ENCODE measurements around the gene KCNMB1.

Gene KCNMB1

DNA sequence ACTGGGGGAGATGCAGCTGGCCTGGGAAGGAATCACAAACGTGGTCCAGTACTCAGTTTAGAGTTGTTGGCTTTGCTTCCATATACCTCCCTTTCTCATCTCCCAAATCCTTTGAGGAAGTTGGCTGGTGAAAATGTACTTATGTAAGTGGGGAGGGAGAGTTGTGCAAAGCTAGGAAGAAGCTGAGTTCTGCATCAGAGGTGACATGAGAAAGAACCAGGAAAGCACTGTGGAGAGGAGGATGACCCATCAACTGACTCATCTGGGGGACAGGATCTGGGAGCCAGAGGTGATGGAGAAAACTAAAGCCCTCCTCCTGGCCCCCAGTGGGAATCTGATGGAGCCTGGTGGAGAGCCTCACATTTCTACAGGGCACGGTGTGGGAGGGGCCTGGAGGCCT is 16.2 kb downstream of the KCNMB1 start:
- DNase-seq, result no peak

DNA sequence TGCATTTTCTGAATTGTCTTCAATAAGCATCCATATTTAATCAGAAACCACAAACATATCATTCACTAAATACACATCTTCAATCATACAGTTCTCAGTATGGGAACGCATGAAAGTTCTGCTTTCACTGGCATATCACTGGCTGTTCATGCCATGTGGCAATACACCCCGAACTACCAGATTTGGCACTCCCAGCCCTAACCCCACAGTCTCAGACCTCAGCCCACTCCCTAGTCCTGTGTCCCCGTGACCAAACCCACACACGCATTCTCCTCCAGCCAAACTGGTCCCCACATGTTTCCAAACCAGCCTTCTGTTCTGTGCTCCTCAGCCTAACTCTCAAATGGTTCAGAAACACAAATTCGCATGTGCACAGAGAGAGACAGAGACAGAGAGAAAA is 20.6 kb downstream of the KCNMB1 start:
- no peak for DNase-seq

DNA sequence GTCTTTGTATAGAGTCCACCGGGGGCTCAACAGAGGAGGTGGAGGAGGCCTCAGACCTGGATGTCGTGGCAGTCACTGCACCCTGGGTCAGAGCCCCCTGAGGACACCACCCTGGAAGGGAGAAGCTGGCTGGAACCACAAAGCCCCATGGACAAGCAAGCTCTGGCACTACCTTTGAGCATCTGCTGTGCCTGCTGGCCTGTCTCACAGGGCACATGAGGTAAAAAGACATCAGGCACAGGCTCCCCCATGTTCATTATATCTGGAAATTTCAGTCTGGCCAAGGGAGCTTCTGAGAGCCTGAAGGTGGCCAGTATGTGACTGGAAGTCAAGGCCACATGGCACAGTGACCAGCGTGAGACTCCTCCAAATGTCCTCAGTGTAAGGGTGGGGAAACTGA is 22.9 kb downstream of the KCNMB1 start:
- DNase-seq, result no peak

DNA sequence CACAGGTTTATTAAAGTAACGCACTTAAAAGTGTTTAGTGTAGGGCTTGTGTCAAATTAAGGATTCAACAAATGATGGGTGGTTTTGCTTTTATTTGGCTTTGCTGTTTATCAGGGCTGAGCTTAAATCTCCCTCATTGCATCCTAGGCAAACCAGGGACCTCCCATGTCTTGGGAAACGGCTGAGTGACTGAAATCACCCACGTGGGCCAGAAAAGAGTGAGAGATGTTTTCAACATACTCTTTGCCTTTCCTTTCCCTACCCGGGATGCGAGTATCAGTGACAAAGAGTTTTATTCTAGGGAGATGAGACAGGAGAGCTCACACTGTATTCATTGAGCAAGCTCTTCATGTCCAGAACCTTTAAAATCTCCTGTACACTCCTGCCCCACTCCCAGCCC is 23.3 kb downstream of the KCNMB1 start:
- DNase-seq, result no peak

DNA sequence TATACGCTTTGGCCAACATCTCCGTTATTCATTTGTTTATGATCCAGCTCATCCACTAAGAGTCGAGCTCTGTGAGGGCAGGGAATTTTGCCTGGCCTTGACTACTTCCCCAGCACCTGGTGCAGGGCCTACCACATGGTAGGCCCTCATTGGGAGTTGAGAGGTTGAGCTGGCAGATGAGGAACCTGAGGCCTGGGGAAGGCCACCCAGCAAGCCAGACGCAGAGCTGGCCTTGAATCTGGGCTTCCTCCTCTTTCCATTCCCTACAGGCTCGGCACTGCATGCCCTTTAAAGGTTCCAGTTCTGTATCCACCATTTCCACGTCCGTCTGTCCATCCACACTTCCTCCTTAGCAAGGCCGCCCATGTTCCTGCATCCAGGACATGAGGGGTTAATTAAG is 24.2 kb downstream of the KCNMB1 start:
- DNase-seq, result no peak

DNA sequence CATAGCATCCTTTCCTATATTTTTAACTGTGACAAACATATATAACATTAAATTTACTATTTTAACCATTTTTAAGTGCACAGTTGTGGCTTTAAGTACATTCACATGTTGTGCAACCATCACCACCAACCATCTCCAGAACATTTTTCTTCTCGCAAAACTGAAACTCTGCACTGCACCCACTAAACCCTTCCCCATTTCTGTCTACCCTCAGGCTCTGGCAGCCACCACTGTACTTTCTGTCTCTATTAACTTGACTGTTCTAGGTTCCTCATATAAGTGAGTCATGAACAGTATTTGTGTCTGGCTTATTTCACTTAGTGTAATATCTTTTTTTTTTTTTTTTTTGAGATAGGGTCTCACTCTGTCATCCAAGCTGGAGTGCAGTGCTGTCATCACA is 25.5 kb downstream of the KCNMB1 start:
- DNase-seq, result peak; percentile 18

- DNase-seq, result no peak
Observed at GRCh38 chr5:170362656-170363055, 26.5 kb downstream of the KCNMB1 start.

- DNase-seq, result no peak
Observed at GRCh38 chr5:170362102-170362501, 27.1 kb downstream of the KCNMB1 start.

- no peak for DNase-seq
Observed at GRCh38 chr5:170361616-170362015, 27.6 kb downstream of the KCNMB1 start.

- DNase-seq, result no peak
Observed at GRCh38 chr5:170361116-170361515, 28.1 kb downstream of the KCNMB1 start.

DNA sequence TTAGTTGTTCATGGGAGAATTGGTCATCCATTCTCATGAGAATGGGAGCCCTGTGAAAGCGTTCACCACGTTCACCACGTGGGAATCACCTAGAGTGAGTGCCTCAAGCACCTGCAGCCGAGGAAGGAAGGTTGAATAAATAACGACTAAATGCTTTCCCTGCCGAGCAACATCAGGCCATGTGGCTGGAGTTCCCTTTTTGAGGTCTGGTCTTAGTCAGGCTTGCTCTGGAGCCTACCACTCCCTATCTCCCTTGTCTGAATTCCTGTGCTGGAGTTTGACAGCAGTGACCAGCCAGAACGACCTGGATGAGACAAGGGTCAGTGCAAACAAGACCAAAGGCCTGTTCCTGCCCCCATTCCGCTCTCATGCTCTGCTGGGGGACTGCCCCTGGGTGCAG is 28.5 kb downstream of the KCNMB1 start:
- no peak for DNase-seq

- DNase-seq, result peak; percentile 16
Observed at GRCh38 chr5:170357955-170358444, 31.2 kb downstream of the KCNMB1 start.

DNA sequence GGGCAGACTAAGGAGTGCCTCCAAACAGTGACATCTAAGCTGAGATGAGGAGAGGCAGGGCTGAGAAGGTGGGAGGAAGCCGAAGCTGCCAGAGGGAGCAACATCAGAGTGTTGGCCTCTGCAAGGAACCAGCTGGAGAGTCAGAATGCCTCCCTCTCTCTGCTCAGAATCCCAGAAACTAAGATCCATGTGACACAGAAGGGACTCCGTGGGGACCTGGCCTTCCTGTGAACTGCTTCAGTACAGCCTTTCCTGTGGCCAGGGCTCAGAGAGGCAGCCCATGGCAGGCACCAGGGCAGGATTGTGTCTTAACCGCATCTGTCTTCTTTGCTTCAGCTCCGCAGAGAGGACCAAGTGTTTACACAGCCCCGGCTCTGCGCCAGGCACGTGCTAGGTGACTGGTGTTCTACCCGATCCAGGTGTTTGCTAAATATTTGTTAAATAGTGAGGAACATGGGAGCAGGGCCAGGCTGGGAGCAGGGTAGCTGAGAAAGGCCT is 33.5 kb downstream of the KCNMB1 start:
- no peak for DNase-seq

- no peak for DNase-seq
Observed at GRCh38 chr5:170353961-170354360, 35.2 kb downstream of the KCNMB1 start.

- DNase-seq, result no peak
Observed at GRCh38 chr5:170353011-170353761, 36.0 kb downstream of the KCNMB1 start.

GRCh38 chr5:170348137-170348633 is 41.0 kb downstream of the KCNMB1 start:
- DNase-seq, result no peak

GRCh38 chr5:170347022-170347567 is 42.1 kb downstream of the KCNMB1 start:
- DNase-seq, result no peak

GRCh38 chr5:170345971-170346370 is 43.2 kb downstream of the KCNMB1 start:
- DNase-seq, result no peak

DNA sequence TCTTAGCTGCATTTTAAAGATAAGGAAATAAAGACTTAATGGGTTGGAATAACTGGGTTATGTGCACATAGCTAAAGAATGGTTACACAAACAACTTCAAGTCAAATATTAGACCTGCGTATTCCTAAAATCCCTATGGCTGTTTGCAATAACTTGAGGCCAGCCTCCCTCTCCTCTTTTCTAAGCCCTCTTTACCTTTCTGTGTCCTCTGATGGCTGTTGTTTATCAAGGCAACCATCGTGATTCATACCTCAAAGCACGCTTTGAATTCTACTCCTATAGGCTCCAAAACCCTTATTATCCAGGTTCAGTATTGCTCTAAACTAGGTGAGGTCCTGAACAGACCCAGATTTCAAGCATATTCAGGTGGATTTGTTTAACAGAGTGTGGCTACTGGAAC is 46.0 kb downstream of the KCNMB1 start:
- no peak for DNase-seq

GRCh38 chr5:170342153-170342725 is 46.9 kb downstream of the KCNMB1 start:
- DNase-seq, result no peak

DNA sequence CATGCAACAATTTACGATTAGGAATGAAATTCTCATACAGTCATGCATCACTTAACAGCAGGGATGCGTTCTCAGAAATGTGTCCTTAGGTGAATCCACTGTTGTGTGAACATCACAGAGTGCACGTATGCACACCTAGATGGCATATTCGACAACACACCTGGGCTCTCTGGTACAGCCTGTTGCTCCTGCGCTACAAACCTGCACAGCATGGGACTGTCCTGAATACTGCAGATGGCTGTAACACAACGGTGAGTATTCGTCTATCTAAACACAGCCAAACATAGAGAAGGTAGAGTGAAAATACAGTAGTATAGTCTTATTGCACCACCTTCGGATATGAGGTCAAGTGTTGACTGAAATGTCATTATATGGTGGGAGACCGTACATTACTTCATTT is 47.6 kb downstream of the KCNMB1 start:
- no peak for DNase-seq

GRCh38 chr5:170339780-170340167 is 49.4 kb downstream of the KCNMB1 start:
- DNase-seq, result no peak

DNA sequence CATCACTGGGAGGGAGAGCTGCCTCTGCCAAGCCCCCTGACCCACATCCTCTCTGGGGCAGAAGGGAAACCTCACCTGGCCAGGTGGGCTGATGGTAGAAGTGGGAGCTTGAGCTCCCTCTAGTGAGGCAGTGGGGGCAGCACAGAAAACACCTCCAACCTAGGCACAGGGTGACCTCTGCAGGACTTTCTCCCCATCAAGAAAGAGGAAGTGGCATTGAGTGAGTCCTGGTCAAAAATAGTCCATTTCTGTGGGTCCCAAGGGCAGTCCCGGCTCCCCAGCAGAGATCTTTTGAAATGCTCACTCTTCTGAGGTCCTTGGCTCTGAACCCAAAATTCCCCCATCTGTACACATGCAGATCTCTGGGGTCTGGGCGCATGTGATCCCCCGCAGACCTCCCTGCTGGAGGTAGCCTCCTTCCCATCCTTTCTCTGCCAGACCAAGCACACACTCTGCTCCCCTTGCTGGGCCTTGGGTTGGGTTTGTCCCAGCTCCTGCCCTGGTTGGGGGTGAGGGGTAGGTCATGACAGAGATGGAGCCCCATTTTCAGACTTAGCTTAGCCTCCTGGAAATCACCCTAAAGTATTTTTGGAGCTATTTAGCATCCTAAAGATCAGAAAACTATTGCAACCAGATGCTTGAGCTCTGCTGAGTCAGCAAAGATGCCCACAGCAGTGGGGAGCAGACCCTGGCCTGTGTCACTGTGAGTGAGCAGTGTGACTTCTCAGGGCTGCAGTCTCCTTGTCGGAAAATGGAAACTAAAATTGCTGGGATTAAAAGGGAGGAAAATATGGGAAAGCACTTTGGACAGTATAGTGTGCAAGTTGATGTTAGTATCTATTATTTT is 50.0 kb downstream of the KCNMB1 start:
- DNase-seq, result peak; percentile 84

Measured in CD4-positive, alpha-beta T cell treated with Interleukin-17A for 1 hour (primary cell).